Fibroblast of villous mesenchyme (primary cell): ENCODE measurements around the gene F10. TPM values are rescaled to one million over a fixed set of nuclear protein-coding genes. Genes with fewer than 3 reads are reported as not detected.
"Not testable (repeated sequence)": the region's sequence is repeated elsewhere in the genome, so short reads cannot be mapped to it uniquely, and the experiment has no call there.

ENCODE experiments used
- DNase-seq: peaks from one replicate; pipeline ENCODE4 v3.0.0-alpha.2; 2010; ENCODE audit warnings: low read depth
- H3K4me3 ChIP-seq: 2 replicates; pipeline ENCODE4 v1.5.1; 2011; ENCODE audit warnings: low read depth, mild to moderate bottlenecking, low read length
- total RNA-seq: library from RNA; depleted of rRNA; stranded (reverse); fragments of >200 nt; gene quantifications from 2 replicates; pipeline ENCODE4 v1.2.3, GENCODE V29; 2012
- TF ChIP-seq, protein P1 (sequence below): IDR thresholded peaks from 2 replicates; pipeline ENCODE4 v1.5.1; 2012; ENCODE audit warnings: low read depth, mild to moderate bottlenecking, low read length; ENCODE audit not compliant: insufficient read depth

Gene F10
- total RNA-seq, 1 donor, result 12.5 TPM

DNA sequence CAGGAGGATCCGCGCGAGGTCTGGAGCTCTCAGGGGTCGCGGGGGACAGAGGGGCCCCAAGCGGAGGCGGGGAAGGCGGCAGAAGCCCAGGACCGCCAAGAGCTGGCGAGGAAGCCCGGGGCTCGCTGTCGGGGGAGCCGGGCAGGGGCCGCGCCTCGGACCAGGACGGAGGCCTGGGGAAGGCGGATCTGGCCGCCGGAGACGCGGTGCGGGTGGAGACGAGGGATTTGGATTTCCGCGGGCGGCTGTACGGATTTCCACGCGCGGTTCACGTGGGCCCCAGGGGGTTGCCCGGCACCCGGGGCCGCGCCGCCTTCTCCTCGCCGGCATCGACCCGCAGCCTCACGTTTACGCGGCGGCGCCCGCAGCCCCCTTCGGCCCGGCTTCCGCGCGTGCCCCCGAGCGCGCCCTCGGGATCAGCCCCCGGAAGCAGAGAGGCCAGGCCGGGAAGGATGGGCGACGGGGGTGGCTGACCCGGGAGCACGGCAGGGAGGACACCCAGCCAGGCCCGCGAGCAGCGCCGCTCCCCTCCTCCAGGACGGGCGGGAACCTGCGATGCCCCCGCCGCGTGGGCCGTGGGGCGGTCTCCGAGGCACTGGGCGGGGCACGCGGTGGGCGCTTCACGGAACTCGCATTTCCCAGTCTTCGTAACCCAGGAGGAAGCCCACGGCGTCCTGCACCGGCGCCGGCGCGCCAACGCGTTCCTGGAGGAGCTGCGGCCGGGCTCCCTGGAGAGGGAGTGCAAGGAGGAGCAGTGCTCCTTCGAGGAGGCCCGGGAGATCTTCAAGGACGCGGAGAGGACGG lies 12.3 kb upstream of the F10 start:
- H3K4me3 ChIP-seq, result no peak overlapping the region
- TF ChIP-seq, protein P1, sequence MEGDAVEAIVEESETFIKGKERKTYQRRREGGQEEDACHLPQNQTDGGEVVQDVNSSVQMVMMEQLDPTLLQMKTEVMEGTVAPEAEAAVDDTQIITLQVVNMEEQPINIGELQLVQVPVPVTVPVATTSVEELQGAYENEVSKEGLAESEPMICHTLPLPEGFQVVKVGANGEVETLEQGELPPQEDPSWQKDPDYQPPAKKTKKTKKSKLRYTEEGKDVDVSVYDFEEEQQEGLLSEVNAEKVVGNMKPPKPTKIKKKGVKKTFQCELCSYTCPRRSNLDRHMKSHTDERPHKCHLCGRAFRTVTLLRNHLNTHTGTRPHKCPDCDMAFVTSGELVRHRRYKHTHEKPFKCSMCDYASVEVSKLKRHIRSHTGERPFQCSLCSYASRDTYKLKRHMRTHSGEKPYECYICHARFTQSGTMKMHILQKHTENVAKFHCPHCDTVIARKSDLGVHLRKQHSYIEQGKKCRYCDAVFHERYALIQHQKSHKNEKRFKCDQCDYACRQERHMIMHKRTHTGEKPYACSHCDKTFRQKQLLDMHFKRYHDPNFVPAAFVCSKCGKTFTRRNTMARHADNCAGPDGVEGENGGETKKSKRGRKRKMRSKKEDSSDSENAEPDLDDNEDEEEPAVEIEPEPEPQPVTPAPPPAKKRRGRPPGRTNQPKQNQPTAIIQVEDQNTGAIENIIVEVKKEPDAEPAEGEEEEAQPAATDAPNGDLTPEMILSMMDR, result no peak
- no peak for DNase-seq

DNA sequence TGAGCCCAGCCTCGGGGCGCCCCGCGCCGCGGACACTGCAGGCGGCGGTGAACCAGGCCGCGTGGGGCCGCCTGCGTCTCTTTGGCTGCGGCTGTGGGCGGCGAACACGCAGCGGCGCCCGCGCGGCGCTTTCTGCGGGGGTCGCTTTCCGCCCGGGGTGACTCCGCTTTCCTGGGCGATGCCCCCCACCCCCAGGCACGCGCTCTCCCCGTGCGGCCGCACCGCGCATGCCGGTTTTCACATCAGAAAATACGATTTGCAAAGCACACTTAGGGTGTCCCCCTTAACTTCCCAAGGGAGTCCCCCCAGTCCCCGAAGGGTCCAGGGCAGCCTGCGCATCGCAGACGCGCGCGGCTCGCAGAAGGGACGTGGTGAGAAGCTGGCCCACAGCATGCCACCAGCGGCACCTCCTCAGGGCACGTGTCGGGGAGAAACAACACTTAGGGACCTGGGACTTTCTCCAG lies 11.7 kb upstream of the F10 start:
- TF ChIP-seq, protein P1, result no peak
- no peak overlapping the region for H3K4me3 ChIP-seq
- no peak for DNase-seq

DNA sequence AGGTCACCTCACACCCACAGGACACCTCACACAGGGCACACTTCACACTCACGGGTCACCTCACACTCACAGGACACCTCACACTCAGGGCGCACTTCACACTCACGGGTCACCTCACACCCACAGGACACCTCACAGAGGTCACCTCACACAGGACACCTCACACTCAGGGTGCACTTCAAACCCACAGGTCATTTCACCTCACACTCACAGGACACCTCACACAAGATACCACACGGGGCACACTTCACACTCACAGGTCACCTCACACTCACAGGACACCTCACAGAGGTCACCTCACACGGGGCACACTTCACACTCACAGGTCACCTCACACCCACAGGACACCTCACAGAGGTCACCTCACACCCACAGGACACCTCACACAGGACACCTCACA lies 10.8 kb upstream of the F10 start:
- DNase-seq, H3K4me3 ChIP-seq: not testable (repeated sequence)

DNA sequence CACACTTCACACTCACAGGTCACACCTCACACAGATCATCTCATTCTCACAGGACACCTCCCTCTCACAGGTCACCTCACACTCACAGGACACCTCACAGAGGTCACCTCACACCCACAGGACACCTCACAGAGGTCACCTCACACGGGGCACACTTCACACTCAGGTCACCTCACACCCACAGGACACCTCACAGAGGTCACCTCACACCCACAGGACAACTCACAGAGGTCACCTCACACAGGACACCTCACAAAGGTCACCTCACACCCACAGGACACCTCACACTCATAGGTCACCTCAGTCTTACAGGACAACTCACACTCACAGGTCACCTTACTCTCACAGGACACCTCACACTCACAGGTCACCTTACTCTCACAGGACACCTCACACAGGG lies 10.1 kb upstream of the F10 start:
- not testable (repeated sequence) for DNase-seq, H3K4me3 ChIP-seq

DNA sequence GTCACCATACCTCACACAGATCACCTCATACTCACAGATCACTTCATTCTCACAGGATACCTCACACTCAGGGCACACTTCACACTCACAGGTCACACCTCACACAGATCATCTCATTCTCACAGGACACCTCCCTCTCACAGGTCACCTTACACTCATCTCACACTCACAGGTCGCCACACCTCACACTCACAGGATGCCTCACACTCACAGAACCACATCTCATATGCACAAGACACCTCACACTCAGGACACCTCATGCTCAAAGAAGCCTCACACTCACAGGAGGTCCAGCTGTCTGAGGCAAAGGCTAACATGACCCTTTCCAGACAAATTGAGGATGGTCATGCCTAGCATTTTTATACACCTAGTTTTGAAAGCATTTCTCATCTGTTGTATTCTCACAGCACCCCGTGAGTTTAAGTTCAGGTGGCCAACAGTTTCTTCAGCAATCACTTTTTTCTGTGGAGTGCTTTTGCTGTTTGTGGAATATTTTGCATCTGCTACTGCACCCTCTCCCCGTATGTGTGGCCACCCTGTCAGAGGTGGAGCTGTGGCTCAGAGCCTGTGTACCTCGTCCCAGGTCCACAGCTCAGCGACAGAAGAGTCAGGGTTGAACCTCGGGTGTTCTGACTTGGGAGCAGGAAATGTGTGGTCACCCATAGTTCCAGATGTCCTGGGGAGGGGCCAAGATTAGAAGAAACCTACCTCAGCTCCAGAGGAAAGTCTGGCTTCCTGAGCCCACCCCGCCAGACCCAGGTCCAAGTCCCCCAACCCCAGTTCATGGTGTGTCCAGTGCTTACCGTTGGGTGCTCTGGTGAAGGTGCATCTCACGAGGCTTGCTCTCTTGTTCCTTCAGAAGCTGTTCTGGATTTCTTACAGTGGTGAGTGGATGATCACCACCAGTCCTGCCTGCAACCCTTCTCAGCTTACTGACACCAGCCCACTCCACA lies 9.4 kb upstream of the F10 start:
- DNase-seq, result no peak
- H3K4me3 ChIP-seq, result no peak overlapping the region
- TF ChIP-seq, protein P1, result no peak

DNA sequence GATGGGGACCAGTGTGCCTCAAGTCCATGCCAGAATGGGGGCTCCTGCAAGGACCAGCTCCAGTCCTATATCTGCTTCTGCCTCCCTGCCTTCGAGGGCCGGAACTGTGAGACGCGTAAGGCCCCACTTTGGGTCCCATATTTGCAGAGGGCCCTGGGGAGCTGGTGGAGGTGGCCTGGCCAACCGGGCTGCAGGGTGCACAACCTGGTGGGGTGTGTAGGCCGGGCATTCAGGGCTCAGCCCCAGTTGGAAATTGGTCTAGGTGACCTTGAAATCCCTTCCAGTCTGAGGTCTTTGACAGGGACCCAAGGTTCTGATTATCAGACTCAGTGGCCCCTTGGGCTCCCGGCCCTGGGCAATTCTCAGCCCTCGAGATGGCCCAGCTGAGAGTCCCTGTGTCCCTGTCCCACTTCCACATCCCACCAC lies 8.7 kb upstream of the F10 start:
- H3K4me3 ChIP-seq, result no peak overlapping the region
- DNase-seq, result no peak
- TF ChIP-seq, protein P1, result no peak

DNA sequence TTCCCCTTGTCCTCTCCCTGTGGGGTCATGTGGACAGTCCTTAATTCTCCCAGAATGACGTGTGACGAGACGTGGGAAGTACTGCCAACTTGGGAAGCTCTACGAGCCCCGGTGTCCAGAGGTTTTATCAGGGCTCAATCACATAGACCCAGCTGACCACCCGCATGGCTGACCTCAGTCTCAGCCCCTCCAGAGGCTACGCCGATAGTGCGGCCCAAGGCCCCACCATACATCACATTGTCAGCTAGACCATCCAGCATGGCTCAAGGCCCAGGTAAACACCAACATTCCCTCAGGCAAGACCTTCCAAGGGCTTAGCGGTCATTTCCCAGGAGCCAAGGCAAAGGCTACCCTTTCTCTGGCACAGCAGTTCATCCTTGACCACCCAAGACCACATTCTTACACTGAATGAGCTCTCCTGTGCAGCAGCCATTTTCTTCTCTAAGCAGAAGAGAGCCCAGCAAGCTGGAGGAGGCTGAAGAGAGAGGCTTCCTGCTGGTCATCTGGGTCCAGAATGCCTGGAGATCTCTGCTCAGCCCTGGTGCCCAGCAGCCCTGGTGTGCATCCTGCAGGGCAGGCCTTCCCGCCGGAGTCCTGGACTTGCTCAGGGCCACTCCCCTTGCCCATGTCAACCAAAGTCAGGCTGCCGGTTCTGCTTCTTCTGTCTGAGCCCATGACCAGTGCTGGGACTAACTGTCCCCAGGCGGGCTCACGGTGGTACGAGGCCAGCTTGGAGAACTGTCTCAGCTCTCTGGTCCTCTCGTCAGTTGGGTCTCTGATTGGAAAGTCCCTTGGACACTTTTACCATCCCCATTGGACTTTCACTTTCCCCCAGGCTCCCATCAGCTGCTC lies 7.9 kb upstream of the F10 start:
- no peak overlapping the region for H3K4me3 ChIP-seq
- no peak for DNase-seq
- TF ChIP-seq, protein P1, result no peak
